ENCODE results near the gene OR6X1. TPM values are rescaled to one million over a fixed set of nuclear protein-coding genes. Genes with fewer than 3 reads are reported as not detected.

Gene OR6X1, protein sequence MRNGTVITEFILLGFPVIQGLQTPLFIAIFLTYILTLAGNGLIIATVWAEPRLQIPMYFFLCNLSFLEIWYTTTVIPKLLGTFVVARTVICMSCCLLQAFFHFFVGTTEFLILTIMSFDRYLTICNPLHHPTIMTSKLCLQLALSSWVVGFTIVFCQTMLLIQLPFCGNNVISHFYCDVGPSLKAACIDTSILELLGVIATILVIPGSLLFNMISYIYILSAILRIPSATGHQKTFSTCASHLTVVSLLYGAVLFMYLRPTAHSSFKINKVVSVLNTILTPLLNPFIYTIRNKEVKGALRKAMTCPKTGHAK
- total RNA-seq: not detected

GRCh38 chr11:123754101-123754568, at the start of gene OR6X1:
Gene OR6X1, minus strand, starts transcription at chr11:123754518. Its CDS starts 0 bp downstream, at chr11:123754518.
- TF ChIP-seq CTCF (IDR thresholded peaks at IDR 0.05; ENCODE audit: low read depth): no peak

DNA sequence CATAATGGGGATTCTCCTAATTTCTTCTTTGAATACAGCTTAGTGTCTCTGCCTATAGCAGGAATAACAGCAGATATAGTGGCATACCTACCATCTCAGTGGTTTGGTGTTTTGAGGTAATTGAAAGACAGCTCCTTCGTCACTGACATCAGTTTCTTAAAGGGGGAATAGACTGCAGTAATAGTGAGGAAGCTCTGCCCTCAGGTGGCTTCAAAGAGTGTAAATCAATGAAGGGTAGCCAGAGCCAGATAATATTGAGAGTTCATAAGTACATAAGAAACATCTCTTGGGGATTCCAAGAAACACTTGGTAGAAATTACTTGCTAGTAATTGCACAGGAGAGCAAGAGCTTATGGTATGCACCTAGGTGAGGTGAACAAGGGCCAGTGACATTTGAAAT, 47.4 kb upstream of the OR6X1 start:
- TF ChIP-seq CTCF (IDR thresholded peaks at IDR 0.05; ENCODE audit: low read depth): no peak

DNA sequence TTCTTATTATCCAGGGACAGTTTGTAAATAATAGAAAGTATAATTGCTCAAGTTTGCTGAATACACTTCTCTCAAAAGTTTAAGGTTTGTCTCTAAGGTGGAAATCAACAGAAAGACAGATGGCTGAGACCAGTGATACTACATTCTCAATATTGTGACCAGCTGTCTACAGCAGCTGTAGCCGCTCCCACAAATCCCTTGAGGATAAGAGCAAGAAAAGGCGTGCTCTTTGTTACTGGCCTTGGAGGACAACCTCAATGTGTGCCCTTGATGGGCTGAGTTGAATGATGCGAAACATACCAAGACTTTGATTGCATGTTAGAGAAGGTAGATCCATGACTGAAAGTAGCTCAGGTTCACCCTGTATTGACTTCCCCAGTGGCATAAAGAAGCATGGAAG, 45.7 kb upstream of the OR6X1 start:
- TF ChIP-seq CTCF (IDR thresholded peaks at IDR 0.05; ENCODE audit: low read depth): no peak

GRCh38 chr11:123799438-123799837, 45.1 kb upstream of the OR6X1 start:
- TF ChIP-seq CTCF (IDR thresholded peaks at IDR 0.05; ENCODE audit: low read depth): no peak

GRCh38 chr11:123798513-123799252, 44.4 kb upstream of the OR6X1 start:
- no peak for TF ChIP-seq CTCF (IDR thresholded peaks at IDR 0.05; ENCODE audit: low read depth)

GRCh38 chr11:123798079-123798478, 43.8 kb upstream of the OR6X1 start:
- no peak for TF ChIP-seq CTCF (IDR thresholded peaks at IDR 0.05; ENCODE audit: low read depth)

DNA sequence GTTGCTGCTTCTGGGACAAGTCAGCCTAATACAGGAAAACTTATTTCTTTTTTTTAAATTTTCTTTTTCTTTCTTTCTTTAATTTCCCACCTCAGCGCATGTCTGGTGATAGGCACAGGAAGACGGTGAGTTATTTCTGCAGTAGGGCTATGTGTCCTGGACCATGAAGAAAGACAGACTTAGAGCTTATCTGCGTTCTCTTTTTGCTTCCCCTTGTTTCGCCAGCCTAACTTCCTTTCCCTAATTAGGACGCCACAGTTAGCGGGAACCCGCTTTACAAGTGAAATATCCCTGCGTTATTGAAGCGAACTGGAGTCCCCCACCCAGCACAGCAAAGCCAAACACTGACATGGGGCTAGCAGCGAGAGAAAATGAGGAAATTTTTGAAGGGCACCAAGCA, 43.2 kb upstream of the OR6X1 start:
- no peak for TF ChIP-seq CTCF (IDR thresholded peaks at IDR 0.05; ENCODE audit: low read depth)

Measured in subcutaneous adipose tissue (tissue), 4 donors.